ENCODE measurements around the gene ERCC6.

DNA sequence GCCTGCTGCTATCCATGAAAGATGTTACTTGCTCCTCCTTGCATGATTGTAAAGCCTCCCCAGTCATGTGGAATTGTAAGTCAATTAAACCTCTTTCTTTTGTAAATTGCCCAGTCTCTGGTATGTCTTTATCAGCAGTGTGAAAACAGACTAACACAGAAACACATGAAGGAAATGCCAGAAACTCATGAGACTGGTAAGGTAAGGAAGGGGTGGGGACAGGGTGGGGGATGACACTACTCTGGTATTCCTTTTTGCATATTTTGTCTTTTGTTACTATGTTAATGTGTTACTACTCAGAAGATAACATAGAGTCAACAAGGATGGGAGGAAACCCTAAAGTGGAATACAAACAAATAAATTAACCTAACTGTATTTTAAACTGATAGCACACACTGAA is 73.2 kb downstream of the ERCC6 start:
- TF ChIP-seq, protein P1, sequence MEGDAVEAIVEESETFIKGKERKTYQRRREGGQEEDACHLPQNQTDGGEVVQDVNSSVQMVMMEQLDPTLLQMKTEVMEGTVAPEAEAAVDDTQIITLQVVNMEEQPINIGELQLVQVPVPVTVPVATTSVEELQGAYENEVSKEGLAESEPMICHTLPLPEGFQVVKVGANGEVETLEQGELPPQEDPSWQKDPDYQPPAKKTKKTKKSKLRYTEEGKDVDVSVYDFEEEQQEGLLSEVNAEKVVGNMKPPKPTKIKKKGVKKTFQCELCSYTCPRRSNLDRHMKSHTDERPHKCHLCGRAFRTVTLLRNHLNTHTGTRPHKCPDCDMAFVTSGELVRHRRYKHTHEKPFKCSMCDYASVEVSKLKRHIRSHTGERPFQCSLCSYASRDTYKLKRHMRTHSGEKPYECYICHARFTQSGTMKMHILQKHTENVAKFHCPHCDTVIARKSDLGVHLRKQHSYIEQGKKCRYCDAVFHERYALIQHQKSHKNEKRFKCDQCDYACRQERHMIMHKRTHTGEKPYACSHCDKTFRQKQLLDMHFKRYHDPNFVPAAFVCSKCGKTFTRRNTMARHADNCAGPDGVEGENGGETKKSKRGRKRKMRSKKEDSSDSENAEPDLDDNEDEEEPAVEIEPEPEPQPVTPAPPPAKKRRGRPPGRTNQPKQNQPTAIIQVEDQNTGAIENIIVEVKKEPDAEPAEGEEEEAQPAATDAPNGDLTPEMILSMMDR (conservative IDR thresholded peaks at IDR 0.05): no peak
- no peak for TF ChIP-seq ZFX (IDR thresholded peaks at IDR 0.05)
